H1 (cell line): ENCODE data around the gene PDZD8. TPM values are rescaled to one million over a fixed set of nuclear protein-coding genes. Genes with fewer than 3 reads are reported as not detected.

Source experiments
- CTCF ChIA-PET: fragments of 300-600 bp; sonication (Branson Sonifier 250); formaldehyde crosslinking; loops from one replicate; lab custom pipeline; 2021; ENCODE audit not compliant: partially characterized antibody; lab: Charles Lee
- POLR2A ChIA-PET: fragments of 300-600 bp; sonication (Branson Sonifier 250); formaldehyde crosslinking; loops from one replicate; lab custom pipeline; 2021; ENCODE audit warnings: inconsistent platforms; ENCODE audit not compliant: partially characterized antibody; lab: Charles Lee
- DNase-seq, 2 experiments: peaks; one replicate each; pipeline versions ENCODE4 v3.0.0 to v3.0.0-alpha.2; 2010 to 2022; ENCODE audit warnings: low spot score in 2 of 2, low read depth in 1 of 2, mixed read lengths in 1 of 2
- FAIRE-seq: peaks from 2 replicates; lab custom pipeline; 2011; peaks lifted over from hg19 to GRCh38; lab: Jason Lieb, UNC
- H2AFZ ChIP-seq: 2 replicates; pipeline ENCODE4 v1.8.1; 2012; ENCODE audit warnings: low read length, inconsistent platforms
- H2AK5ac ChIP-seq: 2 replicates; pipeline ENCODE4 v1.6.1; 2013; ENCODE audit warnings: low read depth, low read length
- H2BK120ac ChIP-seq: replicated peaks from 2 replicates; pipeline ENCODE3; 2013; ENCODE audit warnings: low read depth, low read length, inconsistent platforms
- H2BK12ac ChIP-seq: 2 replicates; pipeline ENCODE4 v1.6.1; 2013; ENCODE audit warnings: low read depth, low read length
- H2BK15ac ChIP-seq: 2 replicates; pipeline ENCODE4 v1.6.1; 2013; ENCODE audit warnings: low read length
- H2BK20ac ChIP-seq: 2 replicates; pipeline ENCODE4 v1.6.1; 2013; ENCODE audit warnings: low read length
- H2BK5ac ChIP-seq: 2 replicates; pipeline ENCODE4 v1.6.1; 2013; ENCODE audit warnings: low read depth, low read length
- H3K14ac ChIP-seq: 2 replicates; pipeline ENCODE4 v1.6.1; 2013; ENCODE audit warnings: inconsistent platforms; ENCODE audit not compliant: insufficient read length
- H3K18ac ChIP-seq: 2 replicates; pipeline ENCODE4 v1.6.1; 2013; ENCODE audit warnings: low read length; ENCODE audit errors: extremely low read depth
- H3K23ac ChIP-seq: 2 replicates; pipeline ENCODE4 v1.6.1; 2013; ENCODE audit warnings: inconsistent platforms; ENCODE audit not compliant: insufficient read length
- H3K23me2 ChIP-seq: 2 replicates; pipeline ENCODE4 v1.6.1; 2013; ENCODE audit warnings: low read depth, low read length
- H3K27ac ChIP-seq: 2 replicates; pipeline ENCODE4 v1.6.1; 2011; ENCODE audit warnings: low read depth, low read length, inconsistent platforms
- H3K27me3 ChIP-seq, 4 experiments: replicated peaks in 1 of 4; 1 replicate in 1 of 4; 2 replicates in 3 of 4; pipeline versions ENCODE4 v1.6.1 to v1.8.1; 2011 to 2013; ENCODE audit warnings: low read length in 3 of 4, mild to moderate bottlenecking in 3 of 4, inconsistent platforms in 2 of 4, mixed read lengths in 2 of 4, moderate library complexity in 1 of 4; ENCODE audit not compliant: control insufficient read depth in 3 of 4, insufficient read depth in 3 of 4; ENCODE audit errors: extremely low read depth in 1 of 4
- H3K36me3 ChIP-seq, 4 experiments: 2 replicates each; pipeline versions ENCODE4 v1.6.1 to v1.8.1; 2011 to 2013; ENCODE audit warnings: mild to moderate bottlenecking in 4 of 4, low read length in 3 of 4, moderate library complexity in 2 of 4, control low read depth in 1 of 4, inconsistent platforms in 1 of 4; ENCODE audit not compliant: insufficient read depth in 4 of 4, control insufficient read depth in 2 of 4
- H3K4ac ChIP-seq: replicated peaks from 2 replicates; pipeline ENCODE3; 2013; ENCODE audit warnings: low read length, low read depth, mixed read lengths, inconsistent platforms; ENCODE audit not compliant: insufficient read length
- H3K4me1 ChIP-seq, 4 experiments: replicated peaks in 1 of 4; 1 replicate in 1 of 4; 2 replicates in 3 of 4; pipeline versions ENCODE4 v1.6.1 to v1.8.1; 2011 to 2013; ENCODE audit warnings: low read length in 3 of 4, inconsistent platforms in 2 of 4, mixed read lengths in 1 of 4; ENCODE audit not compliant: insufficient read depth in 4 of 4, control insufficient read depth in 3 of 4
- H3K4me2 ChIP-seq, 2 experiments: 2 replicates each; pipeline versions ENCODE4 v1.6.1 to v1.8.1; 2011 to 2013; ENCODE audit warnings: low read depth in 2 of 2, low read length in 2 of 2, control low read depth in 1 of 2, inconsistent platforms in 1 of 2, mild to moderate bottlenecking in 1 of 2; ENCODE audit not compliant: insufficient read depth in 1 of 2
- H3K4me3 ChIP-seq, 4 experiments: fragments of 200-600, 300-600 bp in 1 of 4; sonication (generic), shearing (Covaris generic), sonication (Bioruptor Twin) in 1 of 4; 2 replicates each; pipeline versions ENCODE4 v1.5.1 to v1.8.1; 2011 to 2016; ENCODE audit warnings: low read length in 4 of 4, low read depth in 3 of 4, control low read depth in 2 of 4, inconsistent platforms in 2 of 4, mild to moderate bottlenecking in 2 of 4, mixed read lengths in 1 of 4, moderate library complexity in 1 of 4; ENCODE audit not compliant: insufficient read depth in 2 of 4; ENCODE audit errors: extremely low read depth in 1 of 4
- H3K56ac ChIP-seq: replicated peaks from 2 replicates; pipeline ENCODE3; 2013; ENCODE audit warnings: low read depth, mild to moderate bottlenecking, mixed read lengths, low read length, inconsistent platforms; ENCODE audit not compliant: insufficient read length
- H3K79me1 ChIP-seq: 2 replicates; pipeline ENCODE4 v1.6.1; 2013; ENCODE audit warnings: low read depth, low read length, control low read depth
- H3K79me2 ChIP-seq, 2 experiments: 2 replicates each; pipeline versions ENCODE4 v1.6.1 to v1.8.1; 2012 to 2013; ENCODE audit warnings: low read length in 2 of 2, mild to moderate bottlenecking in 2 of 2, inconsistent platforms in 1 of 2; ENCODE audit not compliant: insufficient read depth in 2 of 2, control insufficient read depth in 1 of 2
- H3K9ac ChIP-seq, 4 experiments: replicated peaks in 1 of 4; 1 replicate in 1 of 4; 2 replicates in 3 of 4; pipeline versions ENCODE4 v1.6.1 to v1.8.1; 2011 to 2013; ENCODE audit warnings: low read depth in 3 of 4, low read length in 3 of 4, control low read depth in 2 of 4, mild to moderate bottlenecking in 2 of 4, moderate library complexity in 2 of 4, inconsistent platforms in 1 of 4; ENCODE audit errors: extremely low read depth in 1 of 4
- H3K9me3 ChIP-seq, 2 experiments: 2 replicates each; pipeline versions ENCODE4 v1.6.1 to v1.8.1; 2012 to 2013; ENCODE audit warnings: mild to moderate bottlenecking in 2 of 2, moderate library complexity in 2 of 2, control low read depth in 1 of 2, inconsistent platforms in 1 of 2, low read depth in 1 of 2, low read length in 1 of 2, mixed read lengths in 1 of 2; ENCODE audit not compliant: insufficient read depth in 2 of 2
- H4K20me1 ChIP-seq, 2 experiments: replicated peaks in 1 of 2; 2 replicates each; pipeline versions ENCODE3 to v1.8.1; 2011 to 2013; ENCODE audit warnings: inconsistent platforms in 2 of 2, low read length in 2 of 2, mild to moderate bottlenecking in 1 of 2; ENCODE audit not compliant: insufficient read depth in 2 of 2, control insufficient read depth in 1 of 2
- H4K5ac ChIP-seq: 2 replicates; pipeline ENCODE4 v1.6.1; 2013; ENCODE audit warnings: low read length, low read depth, mixed read lengths, inconsistent platforms; ENCODE audit not compliant: insufficient read length
- H4K8ac ChIP-seq: 2 replicates; pipeline ENCODE4 v1.8.0; 2013; ENCODE audit warnings: mild to moderate bottlenecking, moderate library complexity, low read length, inconsistent platforms; ENCODE audit not compliant: insufficient read depth; ENCODE audit errors: extremely low read depth
- H4K91ac ChIP-seq: replicated peaks from 2 replicates; pipeline ENCODE3; 2013; ENCODE audit warnings: low read length, mixed read lengths, inconsistent platforms; ENCODE audit not compliant: insufficient read length
- JUN ChIP-seq: IDR thresholded peaks from 2 replicates; pipeline ENCODE4 v1.6.1; 2011; ENCODE audit warnings: low read depth, mild to moderate bottlenecking, improper control_type of control experiment, low read length
- JUND ChIP-seq: IDR thresholded peaks from 2 replicates; pipeline ENCODE4 v1.6.1; 2011; ENCODE audit warnings: mild to moderate bottlenecking, improper control_type of control experiment, low read length
- NANOG ChIP-seq: IDR thresholded peaks from 2 replicates; pipeline ENCODE4 v1.6.1; 2011; ENCODE audit warnings: low read length, low read depth, mild to moderate bottlenecking, inconsistent platforms; ENCODE audit not compliant: insufficient read depth, poor library complexity, severe bottlenecking
- SIX5 ChIP-seq: IDR thresholded peaks from 2 replicates; pipeline ENCODE4 v1.6.1; 2011; ENCODE audit warnings: mild to moderate bottlenecking, low read depth, low read length
- YY1 ChIP-seq: IDR thresholded peaks from 2 replicates; pipeline ENCODE4 v1.6.1; 2011; ENCODE audit warnings: low read depth, mild to moderate bottlenecking, low read length
- WGBS, 2 experiments: shearing (Covaris generic) in 1 of 2; methylation state at CpG; one replicate each; pipeline versions ENCODE4 v1.1.6 to v1.1.7; 2013 to 2015; ENCODE audit warnings: low lambda C conversion rate in 2 of 2, mixed read lengths in 2 of 2, inconsistent platforms in 1 of 2, low coverage in 1 of 2, missing lambda C conversion rate in 1 of 2; ENCODE audit not compliant: insufficient replicate concordance in 2 of 2, insufficient coverage in 1 of 2, insufficient read length in 1 of 2; ENCODE audit errors: extremely low coverage in 1 of 2, missing lambda C conversion rate in 1 of 2; 5-methylcytosine and 5-hydroxymethylcytosine counted together
- polyA plus RNA-seq, 7 experiments: library from polyadenylated mRNA; depleted of rRNA in 3 of 7; stranded (reverse) in 5 of 7; unstranded in 2 of 7; fragments of >200 nt in 5 of 7; fragments of 200-250 nt in 2 of 7; gene quantifications; 1 replicate in 5 of 7; 2 replicates in 1 of 7; 4 replicates in 1 of 7; pipeline versions ENCODE4 v1.2.1 to v1.2.3, GENCODE V29; 2011 to 2013; ENCODE audit warnings: missing spikeins in 2 of 7, mixed read lengths in 2 of 7
- total RNA-seq: library from RNA; stranded (reverse); fragmentation: NEBNext Ultra II Directional; extraction: Animal tissue kit (Norgen Biotek cat#: 25700); gene quantifications from 2 replicates; pipeline ENCODE4 v1.2.1, GENCODE V29; 2021

The PDZD8 gene
- total and polyA plus RNA-seq, 2 of the 8 experiments (the other 6 are each of a cell fraction or from before 2014, with no cell fraction given): 10.9 to 50.1 TPM

GRCh38 chr10:117272195-117273076, 102.8 kb downstream of the PDZD8 start:
- no peak overlapping the region for H3K4me3 ChIP-seq
- H3K9ac ChIP-seq: no peak overlapping the region; a peak in 1 of 7 replicates
- DNase-seq: no peak
- no peaks in the 10 kb centered on the region for H3K79me2 ChIP-seq
- no peak overlapping the region for H2BK120ac ChIP-seq
- H3K27me3 ChIP-seq: no peaks in the 10 kb centered on the region
- no peak overlapping the region for H4K5ac ChIP-seq
- WGBS, 2 experiments: 88% methylated on average over 13 of the region's 13 CpGs; no CpG with 5 or more reads in 1 of the 2 experiments
- no peak overlapping the region for H3K27ac ChIP-seq
- H3K23ac ChIP-seq: no peak overlapping the region
- H3K4ac ChIP-seq: no peak overlapping the region
- H2BK12ac ChIP-seq: no peak overlapping the region
- no peak overlapping the region for H3K56ac ChIP-seq
- no peaks in the 10 kb centered on the region; the same call in 1 of the 2 replicates for H3K23me2 ChIP-seq
- H3K4me1 ChIP-seq: no peaks in the 10 kb centered on the region
- H2AFZ ChIP-seq: no peak overlapping the region
- POLR2A ChIA-PET: no interaction called here
- no peak overlapping the region for H2BK15ac ChIP-seq
- peaks cover 0 to 5% of the 10 kb centered on the region in 2 experiments for H4K20me1 ChIP-seq
- H3K79me1 ChIP-seq: no peaks in the 10 kb centered on the region
- no peak overlapping the region for H2BK5ac ChIP-seq
- H3K9me3 ChIP-seq: no peaks in the 10 kb centered on the region
- FAIRE-seq: no peak
- no peak overlapping the region for H4K91ac ChIP-seq
- no peaks in the 10 kb centered on the region for H3K36me3 ChIP-seq
- H2AK5ac ChIP-seq: no peak overlapping the region
- CTCF ChIA-PET: no interaction called here
- H4K8ac ChIP-seq: no peak overlapping the region; the same call in 1 of the 2 replicates
- no peak overlapping the region for H3K18ac ChIP-seq
- TF ChIP-seq NANOG (no peak), YY1 (no peak), SIX5 (no peak), JUND (no peak), JUN (no peak)
- H3K4me2 ChIP-seq: no peak overlapping the region
- no peak overlapping the region for H3K14ac ChIP-seq
- H2BK20ac ChIP-seq: no peak overlapping the region
